Lower leg skin (tissue), 3 donors: ENCODE measurements around the gene ENSA.
"Not testable (repeated sequence)": the region's sequence is repeated elsewhere in the genome, so short reads cannot be mapped to it uniquely, and the experiment has no call there.

Source experiments
- CTCF ChIP-seq, 3 donors: fragments of 450-650 bp; IDR thresholded peaks; one replicate each; pipeline ENCODE4 v1.5.1; 2016; ENCODE audit warnings: antibody characterized with exemption in 3 of 3, mild to moderate bottlenecking in 3 of 3, moderate library complexity in 2 of 3
- POLR2A ChIP-seq, 2 donors: fragments of 450-650 bp; IDR thresholded peaks; one replicate each; pipeline ENCODE4 v1.6.1; 2016 to 2017; ENCODE audit warnings: antibody characterized with exemption in 2 of 2, mild to moderate bottlenecking in 1 of 2, moderate library complexity in 1 of 2

- not testable (repeated sequence) for TF ChIP-seq CTCF, POLR2A (IDR thresholded peaks at IDR 0.05)
Observed at GRCh38 chr1:150657064-150657463, 27.7 kb upstream of the ENSA start.
